Measurements from ENCODE around the gene PTPN13.
"Not testable (repeated sequence)": the region's sequence is repeated elsewhere in the genome, so short reads cannot be mapped to it uniquely, and the experiment has no call there.

Gene PTPN13

GRCh38 chr4:86644892-86645291 is 50.8 kb downstream of the PTPN13 start:
- DNase-seq (ENCODE audit: low spot score), result no peak

- DNase-seq (ENCODE audit: low spot score), result no peak
Observed at GRCh38 chr4:86652332-86652932, 58.3 kb downstream of the PTPN13 start.

DNA sequence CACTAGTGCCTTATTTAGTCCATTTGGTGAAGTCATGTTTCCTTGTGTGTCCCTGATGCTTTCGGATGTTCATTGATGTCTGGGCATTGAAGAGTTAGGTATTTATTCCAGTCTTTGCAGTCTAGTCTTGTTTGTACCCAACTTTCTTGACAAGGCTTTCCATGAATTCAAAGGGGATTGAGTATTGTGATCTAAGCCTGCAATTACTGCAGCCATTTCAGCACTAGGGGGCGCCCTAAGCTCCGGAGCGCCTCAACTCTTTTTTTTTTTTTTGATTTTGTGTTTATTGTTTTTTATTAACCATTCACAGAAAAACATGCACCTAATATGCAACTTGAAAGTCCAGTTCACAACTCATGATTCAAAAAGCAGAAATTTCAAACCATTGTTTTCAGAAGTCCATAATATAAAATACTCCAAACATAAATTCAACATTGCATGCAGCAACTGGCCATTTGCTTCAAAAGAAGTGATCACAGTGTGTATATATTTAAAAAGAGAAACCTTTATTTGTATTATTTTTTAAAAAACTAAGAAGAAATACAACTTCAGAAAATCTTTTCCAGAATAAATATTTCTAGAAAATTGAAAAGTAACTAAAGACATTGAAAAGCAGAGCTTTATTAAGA is 59.2 kb downstream of the PTPN13 start:
- no peak for DNase-seq (ENCODE audit: low spot score)

- DNase-seq (ENCODE audit: low spot score), result not testable (repeated sequence)
Observed at GRCh38 chr4:86656781-86657180, 62.7 kb downstream of the PTPN13 start.

- DNase-seq (ENCODE audit: low spot score), result no peak
Observed at GRCh38 chr4:86657382-86657781, 63.3 kb downstream of the PTPN13 start.

- DNase-seq (ENCODE audit: low spot score), result no peak
Observed at GRCh38 chr4:86657910-86658309, 63.8 kb downstream of the PTPN13 start.

GRCh38 chr4:86660401-86660800 is 66.3 kb downstream of the PTPN13 start:
- DNase-seq (ENCODE audit: low spot score), result no peak

DNA sequence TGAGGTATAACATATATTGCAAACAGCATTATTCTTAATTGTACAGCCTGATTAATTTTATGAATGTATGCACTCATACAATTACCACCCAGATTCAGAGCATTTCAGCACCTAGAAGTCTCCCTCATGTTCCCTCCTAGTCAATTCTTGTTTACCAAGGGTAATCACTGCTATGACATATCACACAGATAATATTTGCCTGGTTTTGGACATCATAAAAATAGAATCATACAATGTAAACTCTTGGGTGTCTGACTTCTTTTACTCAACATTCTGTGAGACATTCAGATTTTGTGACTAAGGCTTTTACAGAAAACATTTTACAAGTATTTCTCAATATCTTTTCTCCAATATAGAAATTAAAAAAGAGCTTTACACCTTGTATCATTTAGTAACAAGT is 66.9 kb downstream of the PTPN13 start:
- no peak for DNase-seq (ENCODE audit: low spot score)

DNA sequence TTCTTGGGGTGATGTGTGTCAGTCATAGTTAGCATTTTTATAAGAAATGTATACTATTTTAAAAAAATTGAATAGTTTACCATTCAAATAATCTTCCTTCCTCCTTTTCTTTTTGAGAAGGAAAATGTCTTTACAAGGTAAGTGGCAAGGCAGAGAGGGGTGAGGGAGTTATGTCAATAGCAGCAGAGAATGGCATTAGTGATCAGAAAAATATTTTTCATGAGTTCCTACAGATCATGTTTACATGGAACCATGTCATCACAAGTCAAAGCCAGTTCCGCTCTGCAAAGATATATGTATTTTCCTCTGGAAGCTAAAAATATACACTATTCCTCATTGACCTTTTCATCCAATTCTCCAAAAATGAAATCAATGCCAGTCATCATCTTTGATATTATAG is 67.3 kb downstream of the PTPN13 start:
- DNase-seq (ENCODE audit: low spot score), result no peak

DNA sequence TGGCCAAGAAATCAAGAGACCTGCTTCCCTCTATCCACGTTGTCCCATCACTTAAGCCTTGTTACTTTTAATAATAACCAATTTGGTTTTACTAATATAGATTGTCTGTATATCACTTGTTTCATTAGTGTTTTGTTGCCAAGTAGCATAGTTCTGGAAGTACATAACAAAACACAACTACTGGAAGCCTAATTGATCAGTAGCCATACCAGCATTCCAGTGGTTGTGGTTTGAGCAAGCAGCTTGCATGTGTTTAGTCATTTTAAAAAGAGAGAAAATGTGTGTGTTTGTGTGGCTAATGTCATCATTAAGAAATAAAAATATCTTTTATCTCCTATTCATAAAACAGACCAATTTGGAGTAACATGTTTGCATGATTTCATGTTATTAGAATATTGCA is 70.8 kb downstream of the PTPN13 start:
- DNase-seq (ENCODE audit: low spot score), result peak; percentile 13

DNA sequence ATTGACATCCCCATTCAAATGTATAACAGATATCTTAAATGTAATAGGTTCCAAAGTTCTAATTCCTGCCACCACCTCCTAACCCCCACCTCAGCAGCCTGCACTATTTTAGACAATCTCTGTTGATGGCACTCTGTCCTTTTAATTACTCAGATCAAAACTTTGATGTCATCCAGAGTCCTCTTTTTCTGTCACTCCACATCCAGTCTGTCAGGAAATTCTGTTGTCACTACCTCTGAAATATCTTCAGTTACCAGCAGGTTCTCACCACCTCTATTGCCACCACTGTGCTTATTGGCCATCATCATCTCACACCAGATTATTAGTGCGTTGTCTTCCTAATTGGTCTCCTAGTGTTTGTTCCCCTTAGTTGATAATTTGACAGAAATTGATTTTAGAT is 76.2 kb downstream of the PTPN13 start:
- DNase-seq (ENCODE audit: low spot score), result no peak

DNA sequence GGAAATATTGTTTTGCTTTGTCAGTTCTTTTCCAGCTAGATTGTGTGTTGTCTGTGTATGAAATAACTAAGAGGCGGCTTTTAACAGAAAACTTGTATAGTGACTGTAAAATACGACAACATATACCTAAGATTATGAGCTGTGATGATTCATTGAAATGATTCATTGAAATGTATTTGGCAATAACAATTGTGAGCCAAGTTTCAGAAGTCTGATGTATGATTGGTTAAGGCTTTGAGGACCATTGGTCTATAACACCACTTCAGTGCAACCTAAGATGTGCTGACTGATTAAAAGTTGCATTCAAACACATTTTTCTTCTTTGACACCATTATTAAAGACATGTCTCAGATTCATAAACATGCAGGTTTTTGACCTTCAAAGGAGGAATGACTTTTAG is 76.6 kb downstream of the PTPN13 start:
- no peak for DNase-seq (ENCODE audit: low spot score)

DNA sequence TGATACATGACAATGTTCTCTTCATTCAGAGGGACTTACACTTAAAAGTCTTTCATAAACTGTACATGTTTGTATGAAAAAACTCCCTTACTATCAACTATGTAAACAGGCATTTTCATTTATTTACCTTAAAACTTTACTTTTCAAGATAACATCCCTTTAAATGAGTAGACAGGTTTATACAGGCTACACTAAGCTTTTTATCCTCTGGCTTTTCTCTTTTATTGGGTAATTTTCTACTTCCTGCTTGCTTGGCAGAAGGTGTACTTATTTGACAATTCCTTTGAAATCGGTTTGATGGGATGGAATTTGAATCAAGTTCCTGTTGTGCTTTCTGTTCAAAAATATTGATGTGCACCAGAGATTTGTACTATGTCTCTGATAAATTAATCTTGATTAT is 81.4 kb downstream of the PTPN13 start:
- DNase-seq (ENCODE audit: low spot score), result no peak

- no peak for DNase-seq (ENCODE audit: low spot score)
Observed at GRCh38 chr4:86678796-86679195, 84.7 kb downstream of the PTPN13 start.

GRCh38 chr4:86679441-86679840 is 85.3 kb downstream of the PTPN13 start:
- no peak for DNase-seq (ENCODE audit: low spot score)

DNA sequence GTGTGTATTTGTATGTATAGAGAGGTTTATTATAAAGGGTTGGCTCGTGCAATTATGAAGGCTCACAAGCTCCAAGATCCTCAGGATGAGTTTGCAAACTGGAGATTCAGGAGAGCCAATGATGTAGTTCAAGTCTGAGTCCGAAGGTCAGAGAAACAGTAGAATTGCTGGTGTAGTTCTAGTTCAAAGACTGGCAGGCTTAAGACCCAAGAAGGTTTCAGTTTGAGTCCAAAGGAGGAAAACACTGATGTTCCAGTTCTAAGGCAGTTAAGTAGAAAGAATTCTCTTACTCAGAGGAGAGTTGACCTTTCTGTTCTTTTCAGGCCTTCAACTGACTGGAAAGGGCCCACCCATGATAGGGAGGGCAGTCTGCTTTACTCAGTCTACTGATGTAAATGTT is 89.1 kb downstream of the PTPN13 start:
- no peak for DNase-seq (ENCODE audit: low spot score)

GRCh38 chr4:86683983-86684382 is 89.9 kb downstream of the PTPN13 start:
- DNase-seq (ENCODE audit: low spot score), result no peak

- DNase-seq (ENCODE audit: low spot score), result no peak
Observed at GRCh38 chr4:86685401-86685800, 91.3 kb downstream of the PTPN13 start.

DNA sequence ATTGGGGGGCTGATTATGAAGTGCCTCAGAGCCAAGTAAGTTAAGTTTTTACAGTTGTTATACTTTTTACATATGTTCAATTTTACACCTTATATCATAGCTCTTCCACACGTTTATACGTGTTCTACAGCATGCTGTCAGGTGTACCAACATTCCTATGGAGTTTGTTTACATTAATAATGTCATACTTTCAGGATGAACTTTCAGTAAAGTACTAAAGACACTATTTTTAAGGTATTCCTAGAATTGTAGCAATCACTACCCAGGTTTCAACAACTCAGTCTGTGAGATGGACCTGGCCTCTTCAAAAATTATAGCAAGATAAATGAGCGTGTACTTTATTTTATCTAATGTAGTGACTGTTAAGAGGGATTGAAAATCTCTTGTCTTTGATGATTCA is 92.6 kb downstream of the PTPN13 start:
- no peak for DNase-seq (ENCODE audit: low spot score)

- DNase-seq (ENCODE audit: low spot score), result no peak
Observed at GRCh38 chr4:86688026-86688425, 93.9 kb downstream of the PTPN13 start.

DNA sequence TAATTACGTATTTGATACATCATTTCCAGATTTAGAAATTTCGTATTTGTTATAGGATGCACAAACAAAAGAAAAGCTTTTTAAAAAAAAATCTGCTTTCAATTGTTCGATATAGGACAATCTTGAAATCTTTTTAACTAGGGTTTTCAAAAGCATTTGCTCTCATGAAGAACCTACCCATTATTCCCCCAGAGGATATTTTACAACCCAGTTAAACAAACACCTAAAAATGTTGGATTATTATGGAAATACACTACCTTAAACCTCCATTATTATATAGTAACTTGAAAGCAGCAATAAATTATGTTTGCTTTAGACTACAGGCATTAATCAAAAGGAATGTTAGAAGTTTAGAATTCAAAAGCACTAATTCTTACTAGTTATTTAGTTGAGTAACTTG is 110.5 kb downstream of the PTPN13 start:
- no peak for DNase-seq (ENCODE audit: low spot score)

GRCh38 chr4:86706923-86707597 is 112.9 kb downstream of the PTPN13 start:
- no peak for DNase-seq (ENCODE audit: low spot score)

- no peak for DNase-seq (ENCODE audit: low spot score)
Observed at GRCh38 chr4:86717651-86718050, 123.5 kb downstream of the PTPN13 start.

GRCh38 chr4:86718152-86718551 is 124.0 kb downstream of the PTPN13 start:
- DNase-seq (ENCODE audit: low spot score), result no peak

Measured in SW480 (cell line).